Vagina (tissue), 2 donors: ENCODE results near the gene CIB2.

ENCODE experiments used
- CTCF ChIP-seq, 3 experiments: fragments of 450-650 bp in 2 of 3; fragments of 200-600 bp in 1 of 3; sonication (generic) in 1 of 3; IDR thresholded peaks; one replicate each; pipeline ENCODE4 v1.5.1; 2017 to 2019; ENCODE audit warnings: antibody characterized with exemption in 3 of 3, mild to moderate bottlenecking in 2 of 3, moderate library complexity in 2 of 3
- POLR2A ChIP-seq, 2 donors: fragments of 450-650 bp; IDR thresholded peaks; one replicate each; pipeline ENCODE4 v1.6.1; 2017; ENCODE audit warnings: antibody characterized with exemption in 2 of 2, mild to moderate bottlenecking in 2 of 2, moderate library complexity in 2 of 2
- POLR2AphosphoS5 ChIP-seq, 2 donors: sonication (generic); formaldehyde crosslinking; IDR thresholded peaks; one replicate each; pipeline ENCODE4 v1.9.0; 2017; ENCODE audit warnings: antibody characterized with exemption in 2 of 2, mild to moderate bottlenecking in 2 of 2, low read depth in 1 of 2; ENCODE audit not compliant: insufficient read depth in 1 of 2

- TF ChIP-seq CTCF (IDR thresholded peaks at IDR 0.05): no peak
- TF ChIP-seq POLR2AphosphoS5 (IDR thresholded peaks at IDR 0.05; ENCODE audit: insufficient read depth in 1 of 2, low read depth in 1 of 2): no peak
- no peak for TF ChIP-seq POLR2A (IDR thresholded peaks at IDR 0.05)
These were observed 47.4 kb downstream of the CIB2 start for GRCh38 chr15:78083687-78084448.
